ENCODE measurements around the gene FXR2.

The FXR2 gene

DNA sequence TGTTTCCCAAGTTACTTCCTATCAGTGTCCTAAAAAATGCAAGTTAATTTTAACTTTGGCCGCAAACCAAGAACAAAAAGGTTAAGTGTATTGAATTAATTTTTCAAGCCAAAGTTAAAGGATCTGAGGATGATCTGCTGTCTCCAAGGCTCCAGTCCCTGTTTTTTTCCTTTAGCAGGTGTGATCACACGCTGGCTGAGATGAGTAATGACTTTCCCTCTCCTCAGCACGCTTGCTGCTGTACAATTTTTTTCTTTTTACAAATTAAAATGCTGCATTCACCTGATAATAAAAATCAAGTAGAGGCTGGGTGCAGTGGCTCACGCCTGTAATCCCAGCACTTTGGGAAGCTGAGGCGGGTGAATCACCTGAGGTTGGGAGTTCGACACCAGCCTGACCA is 69.8 kb downstream of the FXR2 start:
- no peak for ATAC-seq

Measured in activated CD4-positive, CD25-positive, alpha-beta regulatory T cell treated with anti-CD3 and anti-CD28 coated beads, Interleukin-2, amount 50 U/mL, for 24 hours (primary cell).